ENCODE results near the gene CCK. TPM values are rescaled to one million over a fixed set of nuclear protein-coding genes. Genes with fewer than 3 reads are reported as not detected.

Gene CCK
- total RNA-seq, 1 experiment from 2014 or later = not detected

GRCh38 chr3:42226470-42227425, 39.2 kb downstream of the CCK start:
- no peak overlapping the region for H3K27ac ChIP-seq (ENCODE audit: low read length)
- no TSS peak for BruUV-seq (replicated peaks)
- POLR2A ChIA-PET (ENCODE audit: unreplicated experiment) = no interaction called here
- CTCF ChIA-PET = no interaction called here
- H3K4me1 ChIP-seq (ENCODE audit: insufficient read depth, low read length) = 0 out of 2 replicates have a peak, but pooled peaks cover 5% of the 10 kb centered on the region
- no peaks in the 10 kb centered on the region for H4K20me1 ChIP-seq (ENCODE audit: low read length)
- no peaks in the 10 kb centered on the region for H3F3A ChIP-seq (ENCODE audit: low read length, unreplicated experiment)
- no peaks in the 10 kb centered on the region for H3K9me2 ChIP-seq (replicated peaks; ENCODE audit: low read length)
- H3K9ac ChIP-seq (ENCODE audit: low read length) = no peak overlapping the region
- no peaks in the 10 kb centered on the region for H3K36me3 ChIP-seq (ENCODE audit: low read depth, low read length)
- no peak overlapping the region for H2AFZ ChIP-seq (ENCODE audit: low read length)
- ATAC-seq = no peak
- intact Hi-C loops (cut with micrococcal nuclease) = no loop called here
- H3K79me2 ChIP-seq (ENCODE audit: low read length) = no peaks in the 10 kb centered on the region
- TF ChIP-seq EZH2phosphoT487 (IDR thresholded peaks at IDR 0.05; ENCODE audit: borderline replicate concordance, low read length) (no peak), EZH2 (IDR thresholded peaks at IDR 0.05; ENCODE audit: low read length, unreplicated experiment) (no peak), CTCF (conservative IDR thresholded peaks at IDR 0.05; ENCODE audit: low read depth, low read length) (no peak)
- no peak for DNase-seq
- no peak overlapping the region for H3K4me3 ChIP-seq (ENCODE audit: low read length)
- H3K9me3 ChIP-seq (ENCODE audit: low read length) = no peaks in the 10 kb centered on the region
- H3K4me2 ChIP-seq (ENCODE audit: low read length) = no peak overlapping the region
- no peaks in the 10 kb centered on the region for H3K27me3 ChIP-seq (ENCODE audit: low read length)

DNA sequence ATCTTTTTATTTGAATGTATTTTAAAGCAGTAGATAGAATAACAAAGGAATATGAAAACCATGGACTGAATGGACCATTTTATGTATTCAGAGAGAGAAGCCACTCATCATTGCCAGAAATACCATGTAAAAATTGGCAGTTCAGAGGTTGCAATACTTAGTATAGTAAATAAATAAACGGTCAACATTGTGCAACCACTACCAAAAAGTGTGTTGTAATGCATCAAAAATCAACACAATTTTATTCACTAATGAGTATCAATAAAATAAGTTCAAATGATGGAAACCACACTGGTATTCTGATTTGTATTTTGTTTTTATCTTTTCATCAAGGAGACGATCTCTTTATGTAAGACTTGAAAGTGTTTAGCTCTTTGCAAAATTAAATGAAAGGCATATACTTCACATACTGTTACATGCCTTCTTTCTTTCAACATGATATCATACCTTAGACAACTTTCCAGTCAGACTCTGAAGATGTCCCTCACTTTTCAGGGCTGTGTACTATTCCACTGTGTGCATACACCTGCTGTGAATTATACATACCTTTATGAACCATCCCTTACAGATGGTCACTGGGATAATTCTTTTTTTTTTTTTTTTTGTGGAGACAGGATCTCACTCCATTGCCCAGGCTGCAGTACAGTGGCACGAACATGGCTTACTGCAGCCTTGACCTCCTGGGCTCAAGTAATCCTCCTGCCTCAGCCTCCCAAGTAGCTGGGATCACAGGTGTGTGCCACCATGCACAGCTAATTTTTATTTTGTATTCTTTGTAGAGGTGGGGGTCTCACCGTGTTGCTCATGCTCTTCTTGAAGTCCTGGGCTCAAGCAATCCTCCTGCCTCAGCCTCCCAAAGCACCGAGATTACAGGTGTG, 40.3 kb downstream of the CCK start:
- intact Hi-C loops (cut with micrococcal nuclease) = no loop called here
- TF ChIP-seq CTCF (conservative IDR thresholded peaks at IDR 0.05; ENCODE audit: low read depth, low read length) = no peak
- TF ChIP-seq EZH2 (IDR thresholded peaks at IDR 0.05; ENCODE audit: low read length, unreplicated experiment) = no peak
- DNase-seq = no peak
- ATAC-seq = no peak
- ChIA-PET POLR2A (ENCODE audit: unreplicated experiment) (no interaction called here), CTCF (interaction anchor here (1.0 kb wide), 1 partner anchor 108 kb away, joined by 3 read pairs; no protein-coding TSS in a partner anchor)
- Histone ChIP-seq H3K4me3 (ENCODE audit: low read length) (no peak overlapping the region), H3K27ac (ENCODE audit: low read length) (no peak overlapping the region), H3K36me3 (ENCODE audit: low read depth, low read length) (no peaks in the 10 kb centered on the region), H3K27me3 (ENCODE audit: low read length) (no peaks in the 10 kb centered on the region), H3K79me2 (ENCODE audit: low read length) (no peaks in the 10 kb centered on the region), H3K9me2 (replicated peaks; ENCODE audit: low read length) (no peaks in the 10 kb centered on the region), H3K9ac (ENCODE audit: low read length) (no peak overlapping the region), H3F3A (ENCODE audit: low read length, unreplicated experiment) (no peaks in the 10 kb centered on the region), H4K20me1 (ENCODE audit: low read length) (no peaks in the 10 kb centered on the region), H3K4me1 (ENCODE audit: insufficient read depth, low read length) (0 out of 2 replicates have a peak, but pooled peaks cover 5% of the 10 kb centered on the region), H3K4me2 (ENCODE audit: low read length) (no peak overlapping the region), H3K9me3 (ENCODE audit: low read length) (no peaks in the 10 kb centered on the region), H2AFZ (ENCODE audit: low read length) (no peak overlapping the region)
- BruUV-seq (replicated peaks) = no TSS peak
